HUDEP-2 (cell line): ENCODE results near the gene FAM53A.

Experiments used
- DNase-seq, 76 experiments: peaks; one replicate each; lab custom pipeline; 2025; ENCODE audit not compliant: unreplicated experiment in 76 of 76; lab: John Stamatoyannopoulos, UW

FAM53A gene

GRCh38 chr4:1626151-1626550 lies 58.0 kb downstream of the FAM53A start:
- DNase-seq = no peak

- no peak for DNase-seq
These were observed 58.4 kb downstream of the FAM53A start for GRCh38 chr4:1625600-1626138.

- no peak for DNase-seq
These were observed 59.6 kb downstream of the FAM53A start for GRCh38 chr4:1624519-1624910.

GRCh38 chr4:1623821-1624518 lies 60.1 kb downstream of the FAM53A start:
- DNase-seq = no peak

- no peak for DNase-seq
These were observed 60.7 kb downstream of the FAM53A start for GRCh38 chr4:1623400-1623799.

GRCh38 chr4:1622956-1623355 lies 61.2 kb downstream of the FAM53A start:
- no peak for DNase-seq

- no peak for DNase-seq
These were observed 61.9 kb downstream of the FAM53A start for GRCh38 chr4:1622238-1622637.

- no peak for DNase-seq
These were observed 62.6 kb downstream of the FAM53A start for GRCh38 chr4:1621526-1621925.

- DNase-seq = no peak
These were observed 64.9 kb downstream of the FAM53A start for GRCh38 chr4:1619151-1619672.

GRCh38 chr4:1618438-1618837 lies 65.7 kb downstream of the FAM53A start:
- DNase-seq = no peak

GRCh38 chr4:1616557-1616930 lies 67.6 kb downstream of the FAM53A start:
- DNase-seq = no peak

- DNase-seq = no peak
These were observed 68.1 kb downstream of the FAM53A start for GRCh38 chr4:1615786-1616556.

GRCh38 chr4:1614854-1615595 lies 69.1 kb downstream of the FAM53A start:
- no peak for DNase-seq

- DNase-seq = no peak
These were observed 69.6 kb downstream of the FAM53A start for GRCh38 chr4:1614502-1614853.

- DNase-seq = no peak
These were observed 70.1 kb downstream of the FAM53A start for GRCh38 chr4:1614049-1614448.

- no peak for DNase-seq
These were observed 71.0 kb downstream of the FAM53A start for GRCh38 chr4:1613099-1613495.

GRCh38 chr4:1612278-1613098 lies 71.6 kb downstream of the FAM53A start:
- DNase-seq = no peak

- no peak for DNase-seq
These were observed 72.6 kb downstream of the FAM53A start for GRCh38 chr4:1611501-1611870.

- no peak for DNase-seq
These were observed 73.2 kb downstream of the FAM53A start for GRCh38 chr4:1610791-1611500.
